H9 (cell line): ENCODE results near the gene ZNF644. TPM values are rescaled to one million over a fixed set of nuclear protein-coding genes. Genes with fewer than 3 reads are reported as not detected.

Experiments used
- DNase-seq: peaks from one replicate; pipeline ENCODE4 v3.0.0-alpha.2; 2017
- H2AFZ ChIP-seq: one replicate; pipeline ENCODE4 v1.6.1; 2013; ENCODE audit warnings: mild to moderate bottlenecking, low read length, control low read depth, moderate library complexity
- H2AK5ac ChIP-seq: 2 replicates; pipeline ENCODE4 v1.6.1; 2013; ENCODE audit warnings: low read length, control low read depth, mixed read lengths; ENCODE audit not compliant: insufficient read length
- H2BK120ac ChIP-seq: one replicate; pipeline ENCODE4 v1.6.1; 2013; ENCODE audit warnings: low read depth, mild to moderate bottlenecking, low read length, control low read depth, inconsistent platforms; ENCODE audit not compliant: poor library complexity, severe bottlenecking
- H2BK12ac ChIP-seq: 2 replicates; pipeline ENCODE4 v1.6.1; 2013; ENCODE audit warnings: low read length, control low read depth, mixed read lengths, low read depth; ENCODE audit not compliant: insufficient read length
- H2BK15ac ChIP-seq: 2 replicates; pipeline ENCODE4 v1.6.1; 2013; ENCODE audit warnings: low read depth, low read length, control low read depth
- H2BK20ac ChIP-seq: one replicate; pipeline ENCODE4 v1.6.1; 2013; ENCODE audit warnings: low read depth, mild to moderate bottlenecking, low read length, control low read depth, inconsistent platforms; ENCODE audit not compliant: poor library complexity, severe bottlenecking
- H2BK5ac ChIP-seq: 2 replicates; pipeline ENCODE4 v1.6.1; 2013; ENCODE audit warnings: low read length, control low read depth, mixed read lengths; ENCODE audit not compliant: insufficient read length
- H3K14ac ChIP-seq: 2 replicates; pipeline ENCODE4 v1.6.1; 2013; ENCODE audit warnings: low read length, control low read depth; ENCODE audit not compliant: insufficient read depth
- H3K18ac ChIP-seq: 2 replicates; pipeline ENCODE4 v1.6.1; 2013; ENCODE audit warnings: low read depth, mild to moderate bottlenecking, mixed read lengths, low read length, control low read depth; ENCODE audit not compliant: insufficient read length
- H3K23ac ChIP-seq: 2 replicates; pipeline ENCODE4 v1.6.1; 2013; ENCODE audit warnings: low read length, control low read depth, mixed read lengths, low read depth; ENCODE audit not compliant: insufficient read length
- H3K23me2 ChIP-seq: 2 replicates; pipeline ENCODE4 v1.6.1; 2013; ENCODE audit warnings: low read depth, mild to moderate bottlenecking, mixed read lengths, low read length, control low read depth; ENCODE audit not compliant: insufficient read length, poor library complexity, severe bottlenecking
- H3K27ac ChIP-seq: 2 replicates; pipeline ENCODE4 v1.5.1; 2013; ENCODE audit warnings: low read length, control low read depth, mixed read lengths, low read depth; ENCODE audit not compliant: insufficient read length
- H3K27me3 ChIP-seq: 2 replicates; pipeline ENCODE4 v1.6.1; 2013; ENCODE audit warnings: low read length, control low read depth, inconsistent platforms; ENCODE audit not compliant: insufficient read depth
- H3K4ac ChIP-seq: 2 replicates; pipeline ENCODE4 v1.6.1; 2013; ENCODE audit warnings: low read depth, mild to moderate bottlenecking, control low read depth, inconsistent platforms, low read length, moderate library complexity
- H3K4me1 ChIP-seq: 2 replicates; pipeline ENCODE4 v1.6.1; 2013; ENCODE audit warnings: low read length, control low read depth, inconsistent platforms; ENCODE audit not compliant: insufficient read depth
- H3K4me2 ChIP-seq: 2 replicates; pipeline ENCODE4 v1.6.1; 2013; ENCODE audit warnings: low read length, control low read depth, mixed read lengths; ENCODE audit not compliant: insufficient read length, insufficient read depth
- H3K56ac ChIP-seq: 2 replicates; pipeline ENCODE4 v1.6.1; 2013; ENCODE audit warnings: low read depth, mild to moderate bottlenecking, mixed read lengths, low read length, control low read depth; ENCODE audit not compliant: insufficient read length
- H3K79me1 ChIP-seq: 2 replicates; pipeline ENCODE4 v1.6.1; 2013; ENCODE audit warnings: low read depth, mild to moderate bottlenecking, moderate library complexity, low read length, control low read depth, inconsistent platforms; ENCODE audit not compliant: insufficient read depth, poor library complexity, severe bottlenecking
- H3K79me2 ChIP-seq: 2 replicates; pipeline ENCODE4 v1.6.1; 2013; ENCODE audit warnings: low read length, control low read depth, inconsistent platforms; ENCODE audit not compliant: insufficient read depth
- H3K9ac ChIP-seq: 2 replicates; pipeline ENCODE4 v1.6.1; 2013; ENCODE audit warnings: low read length, control low read depth, mixed read lengths; ENCODE audit not compliant: insufficient read length; ENCODE audit errors: extremely low read depth
- H3K9me3 ChIP-seq: one replicate; pipeline ENCODE4 v1.6.1; 2013; ENCODE audit warnings: low read depth, low read length, inconsistent platforms; ENCODE audit not compliant: control insufficient read depth
- H3T11ph ChIP-seq: one replicate; pipeline ENCODE4 v1.6.1; 2013; ENCODE audit warnings: mild to moderate bottlenecking, low read length, control low read depth, inconsistent platforms
- H4K20me1 ChIP-seq: one replicate; pipeline ENCODE4 v1.6.1; 2013; ENCODE audit not compliant: control insufficient read depth, insufficient read length, insufficient read depth
- H4K5ac ChIP-seq: 2 replicates; pipeline ENCODE4 v1.6.1; 2013; ENCODE audit warnings: low read depth, mild to moderate bottlenecking, mixed read lengths, low read length, control low read depth; ENCODE audit not compliant: insufficient read length
- H4K8ac ChIP-seq: replicated peaks from 2 replicates; pipeline ENCODE4 v1.6.1; 2013; ENCODE audit warnings: low read length, control low read depth, mixed read lengths, low read depth; ENCODE audit not compliant: insufficient read length
- H4K91ac ChIP-seq: 2 replicates; pipeline ENCODE4 v1.6.1; 2013; ENCODE audit warnings: low read depth, mild to moderate bottlenecking, moderate library complexity, mixed read lengths, low read length, control low read depth; ENCODE audit not compliant: insufficient read length
- H3K27ac Mint-ChIP-seq, 3 experiments: 2 replicates in 2 of 3; 3 replicates in 1 of 3; pipeline ENCODE4 v1.8.0; 2020 to 2021; ENCODE audit warnings: mixed read lengths in 3 of 3, mild to moderate bottlenecking in 1 of 3, moderate library complexity in 1 of 3
- H3K27me3 Mint-ChIP-seq: 2 replicates; pipeline ENCODE4 v1.8.0; 2021; ENCODE audit warnings: low read depth, mild to moderate bottlenecking, moderate library complexity, mixed read lengths
- H3K36me3 Mint-ChIP-seq, 3 experiments: 2 replicates in 2 of 3; 3 replicates in 1 of 3; pipeline ENCODE4 v1.8.0; 2020 to 2021; ENCODE audit warnings: low read depth in 3 of 3, mixed read lengths in 3 of 3; ENCODE audit not compliant: insufficient read depth in 1 of 3
- H3K4me1 Mint-ChIP-seq, 2 experiments: 2 replicates each; pipeline ENCODE4 v1.8.0; 2020; ENCODE audit warnings: mixed read lengths in 2 of 2
- H3K4me3 Mint-ChIP-seq, 2 experiments: 2 replicates in 1 of 2; 3 replicates in 1 of 2; pipeline ENCODE4 v1.8.0; 2020 to 2021; ENCODE audit warnings: mild to moderate bottlenecking in 2 of 2, mixed read lengths in 2 of 2, moderate library complexity in 1 of 2
- H3K9me3 Mint-ChIP-seq, 2 experiments: 2 replicates in 1 of 2; 3 replicates in 1 of 2; pipeline ENCODE4 v1.8.0; 2020; ENCODE audit warnings: mild to moderate bottlenecking in 2 of 2, mixed read lengths in 2 of 2, moderate library complexity in 1 of 2
- total RNA-seq: library from RNA; stranded (reverse); gene quantifications from 2 replicates; pipeline ENCODE4 v1.2.1, GENCODE V29; 2021
- TF ChIP-seq, protein P1 (sequence below): fragments of 200-600 bp; sonication (generic); conservative IDR thresholded peaks from 3 replicates; pipeline ENCODE4 v1.8.0; 2021; ENCODE audit warnings: antibody characterized with exemption, mild to moderate bottlenecking

The ZNF644 gene
- total RNA-seq, 1 experiment from 2014 or later, result 78.9 TPM

DNA sequence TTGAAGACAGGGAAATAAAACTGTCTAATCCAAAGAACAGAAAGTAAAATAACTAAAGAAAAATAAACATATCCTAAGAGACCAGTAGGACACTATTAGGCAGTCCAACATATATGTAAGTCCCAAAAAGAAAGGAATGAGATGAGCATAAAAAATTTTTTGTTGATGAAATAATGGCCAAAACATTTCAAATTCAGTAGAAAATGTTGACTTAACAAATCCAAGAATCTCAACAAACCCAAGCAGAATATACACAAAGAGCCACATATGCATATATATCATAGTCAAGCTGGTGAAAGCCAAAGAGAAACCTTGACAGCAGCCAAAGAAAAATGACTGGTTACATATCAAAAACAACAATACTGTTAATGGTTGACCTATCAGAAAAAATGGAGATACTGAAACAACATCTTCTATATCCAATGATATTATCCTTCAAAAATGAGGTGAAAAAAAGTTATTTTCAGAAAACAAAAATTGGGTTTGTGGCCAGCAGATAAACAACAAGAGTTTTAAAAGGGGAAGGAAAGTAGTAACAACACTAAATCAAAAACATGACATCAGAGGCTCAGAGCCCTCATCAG lies 26.4 kb downstream of the ZNF644 start:
- H3K27me3 Mint-ChIP-seq, result no peaks in the 10 kb centered on the region
- Histone ChIP-seq H3K27ac (no peak overlapping the region), H2BK5ac (no peak overlapping the region), H2AFZ (no peak overlapping the region), H3K9me3 (peaks cover 7% of the 10 kb centered on the region), H4K20me1 (no peaks in the 10 kb centered on the region), H3K4me1 (0 out of 2 replicates have a peak, but pooled peaks cover 2% of the 10 kb centered on the region), H2BK20ac (no peak overlapping the region), H2AK5ac (no peak overlapping the region), H3K79me2 (peaks cover 55% of the 10 kb centered on the region; the same call in 1 of the 2 replicates), H2BK15ac (no peak overlapping the region), H3K56ac (no peak overlapping the region), H3K23me2 (no peaks in the 10 kb centered on the region), H3K27me3 (no peaks in the 10 kb centered on the region), H4K8ac (no peak overlapping the region), H3K18ac (no peak overlapping the region), H2BK12ac (no peak overlapping the region), H3K4ac (no peak overlapping the region), H4K5ac (no peak overlapping the region), H3K4me2 (no peak overlapping the region), H3K23ac (no peak overlapping the region), H2BK120ac (no peak overlapping the region), H3K79me1 (peaks cover 6% of the 10 kb centered on the region), H4K91ac (no peak overlapping the region), H3K9ac (no peak overlapping the region), H3K14ac (no peak overlapping the region), H3T11ph (no peak overlapping the region)
- H3K9me3 Mint-ChIP-seq, result peaks cover 45 to 57% of the 10 kb centered on the region in 2 experiments
- TF ChIP-seq, protein P1, sequence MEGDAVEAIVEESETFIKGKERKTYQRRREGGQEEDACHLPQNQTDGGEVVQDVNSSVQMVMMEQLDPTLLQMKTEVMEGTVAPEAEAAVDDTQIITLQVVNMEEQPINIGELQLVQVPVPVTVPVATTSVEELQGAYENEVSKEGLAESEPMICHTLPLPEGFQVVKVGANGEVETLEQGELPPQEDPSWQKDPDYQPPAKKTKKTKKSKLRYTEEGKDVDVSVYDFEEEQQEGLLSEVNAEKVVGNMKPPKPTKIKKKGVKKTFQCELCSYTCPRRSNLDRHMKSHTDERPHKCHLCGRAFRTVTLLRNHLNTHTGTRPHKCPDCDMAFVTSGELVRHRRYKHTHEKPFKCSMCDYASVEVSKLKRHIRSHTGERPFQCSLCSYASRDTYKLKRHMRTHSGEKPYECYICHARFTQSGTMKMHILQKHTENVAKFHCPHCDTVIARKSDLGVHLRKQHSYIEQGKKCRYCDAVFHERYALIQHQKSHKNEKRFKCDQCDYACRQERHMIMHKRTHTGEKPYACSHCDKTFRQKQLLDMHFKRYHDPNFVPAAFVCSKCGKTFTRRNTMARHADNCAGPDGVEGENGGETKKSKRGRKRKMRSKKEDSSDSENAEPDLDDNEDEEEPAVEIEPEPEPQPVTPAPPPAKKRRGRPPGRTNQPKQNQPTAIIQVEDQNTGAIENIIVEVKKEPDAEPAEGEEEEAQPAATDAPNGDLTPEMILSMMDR, result no peak
- H3K4me1 Mint-ChIP-seq, result peaks cover 29 to 31% of the 10 kb centered on the region in 2 experiments
- DNase-seq, result no peak
- peaks cover 66 to 90% (median 85%) of the 10 kb centered on the region in 3 experiments for H3K36me3 Mint-ChIP-seq
- no peak overlapping the region for H3K4me3 Mint-ChIP-seq
- 0 out of 7 replicates have a peak overlapping the region, but pooled peaks of 1 of the 3 experiments have one; percentile 27 for H3K27ac Mint-ChIP-seq
